Suprapubic skin (tissue), 3 donors: ENCODE measurements around the gene TAF10.

Experiments
- CTCF ChIP-seq, 2 donors: fragments of 200-600 bp in 1 of 2; fragments of 450-650 bp in 1 of 2; sonication (generic) in 1 of 2; IDR thresholded peaks; one replicate each; pipeline ENCODE4 v1.5.1; 2016 to 2019; ENCODE audit warnings: antibody characterized with exemption in 2 of 2, mild to moderate bottlenecking in 1 of 2, moderate library complexity in 1 of 2
- POLR2AphosphoS5 ChIP-seq, 3 donors: sonication (generic); formaldehyde crosslinking; IDR thresholded peaks; one replicate each; pipeline ENCODE4 v1.6.1; 2017; ENCODE audit warnings: antibody characterized with exemption in 3 of 3

- TF ChIP-seq POLR2AphosphoS5 (IDR thresholded peaks at IDR 0.05) (no peak), CTCF (IDR thresholded peaks at IDR 0.05) (no peak)
Measured at GRCh38 chr11:6615882-6616585, 4.0 kb upstream of the TAF10 start.
